Activated CD8-positive, alpha-beta memory T cell treated with anti-CD3 and anti-CD28 coated beads for 48 hours (primary cell): Measurements from ENCODE around the gene CDH20.

Experiments
- DNase-seq, 3 experiments: peaks; one replicate each; pipeline ENCODE4 v3.0.0-alpha.2; 2020; ENCODE audit warnings: low read depth in 2 of 3, low spot score in 2 of 3

The CDH20 gene

GRCh38 chr18:61420218-61420885 is 87.1 kb downstream of the CDH20 start:
- DNase-seq, result no peak

GRCh38 chr18:61426492-61427053 is 93.3 kb downstream of the CDH20 start:
- no peak for DNase-seq

GRCh38 chr18:61428266-61428665 is 95.0 kb downstream of the CDH20 start:
- DNase-seq, result no peak

- no peak for DNase-seq
Observed at GRCh38 chr18:61432590-61432989, 99.4 kb downstream of the CDH20 start.

- no peak for DNase-seq
Observed at GRCh38 chr18:61435064-61435652, 101.9 kb downstream of the CDH20 start.

- no peak for DNase-seq
Observed at GRCh38 chr18:61443081-61443725, 110.0 kb downstream of the CDH20 start.

- no peak for DNase-seq
Observed at GRCh38 chr18:61448316-61448715, 115.1 kb downstream of the CDH20 start.

GRCh38 chr18:61459896-61460648 is 126.8 kb downstream of the CDH20 start:
- no peak for DNase-seq

- DNase-seq, result no peak
Observed at GRCh38 chr18:61464551-61465142, 131.4 kb downstream of the CDH20 start.

GRCh38 chr18:61466736-61467135 is 133.5 kb downstream of the CDH20 start:
- no peak for DNase-seq

GRCh38 chr18:61470031-61470674 is 136.9 kb downstream of the CDH20 start:
- DNase-seq, result no peak

GRCh38 chr18:61471541-61471940 is 138.3 kb downstream of the CDH20 start:
- DNase-seq, result no peak

GRCh38 chr18:61471942-61472341 is 138.7 kb downstream of the CDH20 start:
- no peak for DNase-seq

- no peak for DNase-seq
Observed at GRCh38 chr18:61474341-61474740, 141.1 kb downstream of the CDH20 start.

GRCh38 chr18:61474918-61475317 is 141.7 kb downstream of the CDH20 start:
- no peak for DNase-seq

- DNase-seq, result no peak
Observed at GRCh38 chr18:61475931-61476330, 142.7 kb downstream of the CDH20 start.

GRCh38 chr18:61489334-61489733 is 156.1 kb downstream of the CDH20 start:
- DNase-seq, result no peak

- no peak for DNase-seq
Observed at GRCh38 chr18:61496374-61496773, 163.1 kb downstream of the CDH20 start.

GRCh38 chr18:61497422-61497821 is 164.2 kb downstream of the CDH20 start:
- no peak for DNase-seq

- no peak for DNase-seq
Observed at GRCh38 chr18:61502472-61502871, 169.2 kb downstream of the CDH20 start.

- no peak for DNase-seq
Observed at GRCh38 chr18:61503688-61504087, 170.5 kb downstream of the CDH20 start.
